HG03095 (cell line): Measurements from ENCODE around the gene EXOSC6.
"Not testable (repeated sequence)": the region's sequence is repeated elsewhere in the genome, so short reads cannot be mapped to it uniquely, and the experiment has no call there.

Experiments used
- ATAC-seq: cut with Tn5 transposase; IDR thresholded peaks from one replicate; pipeline ENCODE4 v1.9.1; 2021; ENCODE audit warnings: moderate library complexity; ENCODE audit not compliant: unreplicated experiment

Gene EXOSC6

DNA sequence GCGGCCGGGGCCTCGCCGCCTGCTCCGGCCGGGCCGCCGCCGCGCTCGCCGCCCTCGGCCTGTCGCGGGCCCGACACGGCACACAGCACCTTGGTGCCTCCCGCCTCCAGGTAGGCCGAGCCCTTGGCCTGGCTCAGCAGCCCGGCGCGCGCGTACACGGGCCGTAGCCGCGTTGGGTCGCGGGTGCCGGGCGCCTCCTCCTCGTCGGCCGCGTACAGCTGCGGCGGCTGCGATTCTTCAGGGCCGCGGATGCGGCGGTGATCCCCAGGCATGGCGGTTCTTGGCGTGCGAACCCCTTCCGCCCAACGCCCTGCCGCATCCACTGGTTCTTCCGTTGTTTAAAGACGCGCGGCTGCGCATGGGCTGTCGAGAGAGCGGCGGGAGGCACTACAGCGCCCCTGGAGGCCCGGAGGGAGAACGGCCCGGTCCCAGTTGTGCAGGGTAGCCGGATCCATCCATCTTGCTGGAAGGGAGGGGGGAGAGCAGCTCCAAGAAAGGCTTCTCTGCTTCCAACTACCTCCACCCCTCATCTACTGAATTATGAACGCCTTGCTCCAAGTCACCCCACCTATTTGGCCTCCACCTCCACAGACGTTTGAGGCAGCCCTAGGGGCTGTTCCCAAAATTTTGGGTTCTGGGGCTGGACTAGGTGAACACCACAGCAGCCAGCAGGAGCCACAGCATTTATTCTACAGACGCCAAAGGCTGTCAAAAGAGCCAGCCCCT is at the start of gene EXOSC6:
EXOSC6 (minus strand) TSS at position 312 of the 726 bp plus-strand sequence; CDS start at position 272, 40 bp downstream.
- peak; percentile 81 for ATAC-seq

DNA sequence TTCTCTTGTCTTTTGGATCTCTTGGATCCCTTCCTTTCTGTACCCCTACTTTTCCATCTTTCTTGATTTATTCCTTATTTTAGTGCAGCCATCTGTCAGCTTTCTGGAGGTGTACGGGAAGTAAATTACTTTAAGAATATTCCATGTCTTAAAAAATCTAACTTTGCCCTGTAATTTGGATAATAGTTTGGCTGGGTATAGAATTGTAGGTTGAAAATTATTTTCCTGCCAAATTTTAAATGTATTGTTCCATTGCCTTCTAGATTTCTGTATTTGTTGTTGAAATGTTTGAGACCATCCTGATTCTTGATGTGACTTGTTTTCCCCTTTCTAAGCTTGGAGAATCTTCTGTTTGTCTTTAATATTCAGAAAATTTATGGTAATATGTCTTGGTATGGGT is 49.4 kb upstream of the EXOSC6 start:
- ATAC-seq = no peak

DNA sequence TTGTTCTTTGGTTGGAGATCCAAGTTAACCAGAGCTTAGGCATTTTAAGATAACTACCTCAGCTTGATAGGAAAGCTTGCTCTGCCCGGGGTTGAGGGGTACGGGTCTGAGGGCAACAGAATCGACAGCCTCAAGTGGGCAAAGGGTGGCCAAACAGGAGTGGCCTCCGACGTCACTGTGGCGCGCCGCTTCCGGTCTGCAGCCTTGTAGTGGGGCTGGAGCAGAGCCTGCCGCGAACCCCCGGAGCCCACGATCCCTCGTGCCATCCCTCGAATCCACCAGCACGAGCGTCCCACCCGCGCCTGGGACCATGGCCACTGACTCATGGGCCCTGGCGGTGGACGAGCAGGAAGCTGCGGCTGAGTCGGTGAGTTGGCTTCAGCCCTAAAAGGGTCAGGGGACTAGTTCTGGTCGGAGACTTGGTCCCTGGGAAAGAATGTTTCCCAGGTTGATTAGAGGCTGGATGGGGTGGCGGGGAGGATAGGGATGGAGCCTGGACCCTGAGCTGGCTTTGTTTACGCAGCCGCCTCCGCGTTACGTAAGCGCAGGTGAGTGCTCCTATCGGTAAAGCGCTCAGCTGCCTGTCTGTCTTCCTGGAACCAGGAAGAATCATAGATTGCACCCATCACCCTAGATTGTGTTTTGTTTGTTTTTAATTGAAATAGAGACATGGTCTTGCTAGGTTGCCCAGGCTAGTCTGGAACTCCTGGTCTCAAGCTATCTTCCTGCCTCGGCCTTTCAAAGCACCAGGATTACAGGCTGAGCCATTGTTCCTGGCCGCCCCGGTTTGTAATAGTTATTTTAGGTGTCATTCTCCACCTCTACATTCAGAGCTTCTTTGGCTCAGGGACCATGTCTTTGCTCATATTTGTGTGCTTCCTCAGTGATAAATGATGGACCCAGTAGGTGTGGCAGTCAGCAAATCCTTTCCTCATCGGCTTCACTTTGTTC is 47.5 kb upstream of the EXOSC6 start, which contains the start of gene DDX19B:
DDX19B (plus strand) TSS at position 199 of the 951 bp plus-strand sequence; CDS start at position 311, 112 bp downstream.
- ATAC-seq = peak; percentile 86

DNA sequence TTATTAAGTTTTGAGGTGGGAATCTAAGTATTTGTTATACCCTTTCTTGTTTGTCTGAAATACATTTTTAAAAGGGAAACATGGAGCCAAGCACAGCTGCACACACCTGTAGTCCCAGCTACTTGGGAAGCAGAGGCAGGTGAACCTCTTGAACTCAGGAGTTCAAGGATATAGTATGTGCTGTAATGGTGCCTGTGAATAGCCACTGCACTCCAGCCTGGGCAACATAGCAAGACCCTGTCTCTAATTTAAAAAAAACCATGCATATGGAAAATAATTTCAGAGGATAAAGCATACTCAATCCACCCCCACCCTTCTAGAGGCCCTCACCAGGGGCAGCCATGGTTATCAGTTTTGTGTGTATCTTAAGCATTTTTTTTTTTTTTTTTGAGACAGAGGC is 43.9 kb upstream of the EXOSC6 start:
- no peak for ATAC-seq

- ATAC-seq = no peak
Measured at GRCh38 chr16:70294385-70295025, 42.8 kb upstream of the EXOSC6 start.

DNA sequence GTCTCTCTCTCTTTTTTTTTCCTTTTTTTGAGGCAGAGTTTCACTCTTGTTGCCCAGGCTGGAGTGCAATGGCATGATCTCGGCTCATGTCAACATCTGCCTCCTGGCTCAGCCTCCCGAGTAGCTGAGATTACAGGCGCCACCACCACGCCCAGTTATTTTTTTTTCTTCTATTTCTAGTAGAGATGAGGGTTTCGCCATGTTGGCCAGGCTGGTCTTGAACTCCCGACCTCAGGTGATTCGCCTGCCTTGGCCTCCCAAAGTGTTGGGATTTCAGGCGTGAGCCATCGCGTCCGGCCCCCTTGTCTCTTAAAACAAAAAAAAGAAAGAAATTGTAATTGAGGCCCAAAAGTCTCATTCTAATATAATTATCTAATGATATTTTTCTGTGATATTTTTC is 40.4 kb upstream of the EXOSC6 start:
- not testable (repeated sequence) for ATAC-seq

DNA sequence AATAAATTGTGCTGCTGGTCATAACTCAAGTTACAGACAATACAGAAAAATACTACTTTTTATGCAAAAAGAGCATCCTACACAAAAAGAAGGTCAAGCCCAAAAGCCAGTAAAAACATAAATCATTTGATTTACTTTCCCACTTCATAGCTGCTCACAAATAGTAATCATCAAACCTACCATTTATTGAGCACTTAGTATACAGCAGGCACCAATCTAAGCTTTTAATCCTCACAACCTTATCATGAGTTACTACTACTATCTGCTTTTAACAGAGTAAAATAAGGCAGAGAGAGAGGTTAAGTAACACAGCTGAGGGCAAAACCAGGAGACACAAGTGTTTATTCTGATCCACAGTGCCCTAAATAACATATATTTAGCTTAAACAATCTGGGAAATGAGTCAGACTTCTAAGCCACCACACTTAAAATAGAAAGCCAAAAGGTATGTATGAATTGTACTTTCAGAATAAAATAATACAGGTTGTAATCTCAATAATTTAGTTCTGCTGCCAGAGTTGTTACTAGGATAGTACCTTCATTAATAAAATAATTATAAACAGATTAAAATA is 39.3 kb upstream of the EXOSC6 start:
- no peak for ATAC-seq

DNA sequence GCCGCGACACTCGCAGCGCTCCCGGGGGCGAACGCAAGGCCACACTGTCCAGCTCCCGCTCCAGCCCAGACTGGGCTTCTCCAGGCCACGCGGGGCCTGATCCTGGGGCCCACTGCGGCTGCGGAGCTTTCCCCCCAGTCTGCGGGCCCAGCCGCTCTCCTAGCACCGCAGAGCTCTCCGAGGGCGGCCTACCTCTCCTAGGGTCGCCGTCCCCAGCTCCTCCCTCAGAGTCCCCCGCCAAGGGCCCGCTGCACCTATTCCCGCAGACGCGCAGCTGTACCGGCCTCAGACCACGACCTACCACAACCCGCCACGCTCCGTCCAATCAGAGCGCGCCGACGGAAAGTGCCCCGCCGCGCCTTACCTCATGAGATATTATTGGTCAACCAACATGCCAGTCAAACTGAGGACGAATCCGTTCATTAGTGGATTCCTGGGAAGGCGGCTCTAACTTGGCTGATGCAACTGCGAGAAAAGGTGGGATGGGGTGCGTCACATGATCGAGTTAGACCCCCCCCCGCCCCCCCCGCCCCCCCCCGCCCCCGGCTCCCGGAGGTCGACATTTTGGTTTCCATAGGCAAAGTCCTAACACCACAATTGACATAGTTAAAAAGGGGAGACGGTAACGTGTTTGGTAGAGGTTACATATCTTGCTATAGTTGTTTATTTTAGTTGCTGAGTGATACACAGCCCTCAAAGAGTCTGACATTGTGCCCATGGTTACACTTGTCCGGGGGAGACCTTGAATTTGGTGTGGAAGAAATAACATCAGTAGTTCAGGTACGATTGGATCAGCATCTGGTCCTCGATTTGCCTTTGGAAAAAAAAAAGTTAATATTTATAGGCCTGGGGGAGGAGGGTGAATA is 37.7 kb upstream of the EXOSC6 start, which contains the start of gene AARS1:
AARS1 (minus strand) TSS at position 278 of the 866 bp plus-strand sequence. CDS start 6,743 bp downstream, outside the sequence.
- ATAC-seq = peak; percentile 96

DNA sequence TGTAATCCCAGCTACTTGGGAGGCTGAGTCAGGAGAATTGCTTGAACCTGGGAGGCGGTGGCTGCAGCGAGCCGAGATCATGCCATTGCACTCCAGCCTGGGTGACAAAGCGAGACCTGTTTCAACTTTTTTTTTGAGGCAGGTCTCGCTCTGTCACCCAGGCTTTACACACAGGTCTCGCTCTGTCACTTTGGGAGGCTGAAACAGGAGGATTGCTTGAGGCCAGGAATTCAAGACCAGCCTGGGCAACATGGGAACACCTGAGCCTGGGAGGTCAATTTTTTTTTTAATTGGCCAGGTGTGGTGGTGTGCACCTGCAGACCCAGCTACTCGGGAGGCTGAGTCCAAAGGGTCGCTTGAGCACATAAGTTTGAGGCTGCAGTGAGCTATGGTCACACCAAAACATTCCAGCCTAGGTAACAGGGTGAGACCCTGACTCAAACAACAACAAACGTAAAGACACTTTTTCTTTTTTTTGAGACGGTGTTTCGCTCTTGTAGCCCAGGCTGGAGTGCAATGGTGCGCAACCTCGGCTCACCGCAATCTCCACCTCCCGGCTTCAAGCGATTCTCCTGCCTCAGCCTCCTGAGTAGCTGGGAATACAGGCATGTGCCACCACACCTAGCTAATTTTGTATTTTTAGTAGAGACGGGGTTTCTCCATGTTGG is 35.7 kb upstream of the EXOSC6 start:
- not testable (repeated sequence) for ATAC-seq

DNA sequence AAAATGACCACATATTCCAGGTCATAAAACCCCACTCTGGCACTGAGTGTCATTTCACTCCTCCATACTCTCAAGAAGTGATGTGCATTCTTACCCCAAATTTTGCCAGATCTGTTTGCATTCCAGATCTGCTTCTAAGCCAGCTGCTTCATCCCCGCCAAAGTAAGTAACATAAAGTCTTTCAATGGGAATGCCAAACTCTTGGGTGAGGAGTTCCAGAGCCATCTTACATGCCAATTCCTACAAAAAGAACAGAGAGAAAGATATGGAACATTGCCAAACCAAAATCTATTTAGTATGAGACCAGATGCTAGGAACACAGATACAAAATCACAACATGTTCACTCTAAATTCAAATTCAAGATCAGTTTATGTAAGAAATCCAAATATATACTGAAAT is 24.7 kb upstream of the EXOSC6 start:
- no peak for ATAC-seq

DNA sequence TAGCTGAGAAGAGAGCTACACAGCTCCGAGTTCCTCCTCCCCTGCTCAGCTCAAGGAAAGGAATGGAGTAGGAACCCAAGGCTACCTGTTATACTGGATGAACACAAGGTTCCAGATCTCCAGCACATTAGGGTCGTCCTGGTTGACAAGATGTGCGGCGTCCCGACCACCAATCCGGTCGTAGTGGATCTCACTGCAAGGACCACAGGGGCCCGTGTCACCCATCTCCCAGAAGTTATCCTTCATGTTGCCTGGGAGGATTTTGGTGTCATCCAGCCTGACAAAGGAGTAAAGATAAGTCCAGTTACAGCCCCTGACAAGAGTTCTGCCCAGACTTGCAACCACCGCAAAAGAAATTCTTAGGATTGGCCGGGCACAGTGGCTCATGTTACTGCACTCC is 20.0 kb upstream of the EXOSC6 start:
- no peak for ATAC-seq

- no peak for ATAC-seq
Measured at GRCh38 chr16:70270176-70270575, 18.4 kb upstream of the EXOSC6 start.

DNA sequence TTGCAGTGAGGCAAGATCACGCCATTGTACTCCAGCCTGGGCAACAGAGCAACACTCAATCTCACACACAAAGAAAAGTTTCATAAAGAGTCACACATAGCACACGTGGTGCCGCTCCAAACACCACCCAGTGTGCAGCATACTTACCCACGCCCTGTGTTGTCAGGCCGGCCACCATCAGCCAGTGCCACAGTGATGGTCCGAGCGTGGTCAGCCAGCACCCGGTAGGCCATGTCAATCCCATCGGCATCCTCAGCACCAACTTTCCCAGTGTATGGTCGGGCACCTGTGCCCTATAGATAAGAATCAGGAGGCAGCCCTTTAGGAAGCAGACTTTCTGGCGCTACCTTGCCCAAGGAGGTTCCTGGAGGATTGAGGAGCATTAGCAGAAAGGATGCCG is 17.7 kb upstream of the EXOSC6 start:
- no peak for ATAC-seq

GRCh38 chr16:70267922-70268321 is 16.2 kb upstream of the EXOSC6 start:
- ATAC-seq = not testable (repeated sequence)

DNA sequence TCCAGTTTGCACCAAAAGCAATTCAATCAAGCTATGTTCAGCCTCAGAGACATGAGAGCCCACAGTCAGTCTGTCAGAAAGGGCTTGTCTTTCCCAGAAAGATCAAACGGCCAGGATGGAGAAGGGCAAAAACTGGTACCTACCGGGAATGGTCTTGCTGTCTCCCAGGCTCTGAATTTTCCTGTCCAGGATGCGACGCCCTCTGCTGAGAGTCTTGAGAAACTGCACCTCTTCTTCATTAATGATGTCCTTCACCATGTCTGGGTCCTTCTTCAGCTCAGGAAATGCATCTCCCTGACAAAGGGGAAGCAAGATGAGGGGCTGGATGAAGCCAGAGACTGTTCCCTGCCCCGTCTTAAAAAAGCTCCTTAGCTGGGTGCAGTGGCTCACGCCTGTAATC is 15.8 kb upstream of the EXOSC6 start:
- no peak for ATAC-seq

DNA sequence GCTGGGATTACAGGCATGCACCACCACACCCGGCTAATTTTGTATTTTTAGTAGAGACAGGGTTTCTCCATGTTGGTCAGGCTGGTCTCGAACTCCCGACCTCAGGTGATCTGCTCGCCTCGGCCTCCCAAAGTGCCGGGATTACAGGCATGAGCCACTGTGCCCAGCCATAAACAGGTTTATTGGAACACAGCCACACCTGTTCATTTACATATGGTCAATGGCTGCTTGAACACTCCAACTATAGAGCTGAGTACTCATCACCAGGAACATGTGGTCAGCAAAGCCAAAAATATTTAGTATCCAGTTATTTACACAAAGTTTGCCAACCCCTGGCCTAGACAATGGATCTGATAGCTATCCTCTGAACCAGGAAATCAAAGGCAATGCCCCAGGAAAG is 8.2 kb upstream of the EXOSC6 start:
- not testable (repeated sequence) for ATAC-seq

DNA sequence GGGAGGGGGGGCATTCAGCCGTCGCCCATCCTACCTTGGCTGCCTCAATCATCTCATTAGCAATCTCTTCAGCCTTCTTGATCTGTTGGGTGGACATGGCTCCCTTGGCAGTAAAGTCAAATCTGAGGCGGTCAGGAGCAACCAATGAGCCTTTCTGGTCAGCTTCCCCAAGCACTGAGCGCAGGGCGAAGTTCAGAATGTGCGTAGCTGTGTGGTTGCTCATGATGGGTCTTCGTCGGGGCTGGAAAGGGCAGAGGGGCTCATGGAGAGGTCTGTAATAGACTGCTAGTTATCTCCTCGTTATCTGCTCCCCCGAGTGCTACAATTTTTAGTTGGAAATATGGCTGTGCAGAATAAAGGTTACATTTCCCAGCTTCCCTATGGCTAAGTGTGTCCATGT is 7.2 kb upstream of the EXOSC6 start:
- no peak for ATAC-seq

DNA sequence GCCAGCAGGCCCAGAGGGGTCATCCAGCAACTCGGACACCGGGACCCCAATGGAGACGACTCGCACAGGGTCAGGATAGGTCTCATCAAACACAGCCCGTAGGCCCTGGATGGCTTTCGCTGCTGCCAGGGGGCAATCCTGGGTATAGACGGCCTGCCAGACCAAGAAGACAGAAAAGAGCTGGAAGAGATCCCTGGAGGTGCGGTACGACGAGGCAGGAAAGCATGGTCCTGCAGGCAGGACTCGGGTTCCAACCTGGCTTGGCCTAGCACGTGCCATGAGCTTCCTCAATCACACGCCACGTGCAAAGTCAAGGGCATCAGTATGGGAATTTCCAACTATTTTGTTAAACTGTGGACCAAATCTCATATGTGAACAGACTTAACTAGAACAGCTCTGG is 6.3 kb upstream of the EXOSC6 start:
- no peak for ATAC-seq

- no peak for ATAC-seq
Measured at GRCh38 chr16:70257391-70257790, 5.7 kb upstream of the EXOSC6 start.
